ENCODE measurements around the gene CNOT2.
"Not testable (repeated sequence)": the region's sequence is repeated elsewhere in the genome, so short reads cannot be mapped to it uniquely, and the experiment has no call there.

The CNOT2 gene

DNA sequence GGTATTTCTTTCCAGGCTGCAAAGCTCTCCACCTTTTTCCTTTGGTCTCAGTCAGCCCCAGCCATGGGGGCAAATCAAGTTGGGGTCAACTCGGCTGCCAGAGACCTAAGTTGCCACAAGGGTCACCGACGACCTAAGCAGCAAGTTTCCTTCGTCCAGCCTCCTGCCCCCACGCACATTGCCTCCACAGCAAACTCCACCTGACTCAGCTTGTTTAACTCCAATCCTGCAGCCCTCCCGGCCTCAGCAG lies 122.1 kb downstream of the CNOT2 start:
- DNase-seq (ENCODE audit: low read depth in 2 of 2), result no peak

DNA sequence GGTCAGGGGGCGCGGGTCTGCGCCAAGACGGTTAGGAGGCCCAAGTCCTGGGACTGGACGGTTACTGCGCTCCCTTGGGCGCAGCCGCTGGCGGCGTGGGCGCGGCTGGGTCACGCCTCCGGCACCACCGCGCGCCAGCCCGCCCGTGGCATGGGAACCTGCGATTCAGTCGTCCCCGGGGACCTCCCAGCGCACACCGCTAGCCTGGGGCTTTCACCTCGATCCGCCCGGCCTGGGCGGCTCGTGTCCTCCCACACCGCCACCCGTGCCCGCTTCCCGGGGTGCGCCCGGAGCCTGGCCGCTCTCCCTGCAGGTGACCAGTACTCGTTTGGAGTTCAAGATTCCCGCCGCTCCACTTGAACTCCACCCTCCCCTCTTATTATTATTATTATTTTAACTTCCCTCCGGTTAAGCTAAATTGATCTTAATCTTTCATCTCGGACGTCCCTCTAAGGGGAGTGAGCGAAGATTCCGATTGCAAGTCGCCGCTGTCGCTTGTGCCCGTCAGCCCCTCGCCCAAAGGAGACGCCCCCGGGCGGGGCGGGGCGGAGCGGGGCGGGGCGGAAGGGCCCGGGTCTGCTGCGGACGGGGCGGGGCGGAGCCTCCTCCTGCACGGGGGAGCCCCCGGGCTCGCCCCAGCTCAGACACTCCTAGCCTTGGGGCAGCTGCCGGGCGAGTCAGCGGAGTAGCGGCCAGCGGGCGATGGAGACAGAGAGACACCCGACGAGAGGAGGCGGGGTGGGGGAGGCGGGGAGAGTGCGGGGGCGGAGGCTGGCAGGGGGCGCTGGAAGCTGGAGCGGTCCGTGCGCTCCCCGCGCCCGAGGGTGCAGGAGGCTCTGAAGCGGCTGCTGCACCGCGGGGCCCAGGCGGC lies 122.7 kb downstream of the CNOT2 start, which contains the start of gene KCNMB4:
KCNMB4 (plus strand) TSS at position 643 of the 871 bp plus-strand sequence. CDS start 445 bp downstream, outside the sequence.
- DNase-seq (ENCODE audit: low read depth in 2 of 2), result peak; percentile 43 to 53

DNA sequence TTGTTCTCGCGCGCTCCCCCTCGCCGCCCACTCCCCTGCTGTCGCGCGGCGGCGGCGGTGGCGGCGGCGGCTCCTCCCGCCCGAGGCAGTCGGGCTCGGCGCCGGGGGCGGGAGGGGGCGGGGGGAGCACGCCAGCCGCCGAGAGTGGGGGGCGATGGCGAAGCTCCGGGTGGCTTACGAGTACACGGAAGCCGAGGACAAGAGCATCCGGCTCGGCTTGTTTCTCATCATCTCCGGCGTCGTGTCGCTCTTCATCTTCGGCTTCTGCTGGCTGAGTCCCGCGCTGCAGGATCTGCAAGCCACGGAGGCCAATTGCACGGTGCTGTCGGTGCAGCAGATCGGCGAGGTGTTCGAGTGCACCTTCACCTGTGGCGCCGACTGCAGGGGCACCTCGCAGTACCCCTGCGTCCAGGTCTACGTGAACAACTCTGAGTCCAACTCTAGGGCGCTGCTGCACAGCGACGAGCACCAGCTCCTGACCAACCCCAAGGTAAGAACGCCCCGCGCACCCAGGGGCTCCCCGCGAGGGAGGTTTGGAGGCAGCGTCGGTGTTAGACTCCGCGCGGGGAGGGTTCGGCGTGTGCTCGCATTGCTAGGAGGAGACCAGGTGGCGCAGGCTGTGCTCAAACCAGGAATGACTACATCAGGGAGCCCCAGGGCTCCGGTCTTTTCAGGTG lies 123.5 kb downstream of the CNOT2 start:
- peak; percentile 19 to 29 for DNase-seq (ENCODE audit: low read depth in 2 of 2)

DNA sequence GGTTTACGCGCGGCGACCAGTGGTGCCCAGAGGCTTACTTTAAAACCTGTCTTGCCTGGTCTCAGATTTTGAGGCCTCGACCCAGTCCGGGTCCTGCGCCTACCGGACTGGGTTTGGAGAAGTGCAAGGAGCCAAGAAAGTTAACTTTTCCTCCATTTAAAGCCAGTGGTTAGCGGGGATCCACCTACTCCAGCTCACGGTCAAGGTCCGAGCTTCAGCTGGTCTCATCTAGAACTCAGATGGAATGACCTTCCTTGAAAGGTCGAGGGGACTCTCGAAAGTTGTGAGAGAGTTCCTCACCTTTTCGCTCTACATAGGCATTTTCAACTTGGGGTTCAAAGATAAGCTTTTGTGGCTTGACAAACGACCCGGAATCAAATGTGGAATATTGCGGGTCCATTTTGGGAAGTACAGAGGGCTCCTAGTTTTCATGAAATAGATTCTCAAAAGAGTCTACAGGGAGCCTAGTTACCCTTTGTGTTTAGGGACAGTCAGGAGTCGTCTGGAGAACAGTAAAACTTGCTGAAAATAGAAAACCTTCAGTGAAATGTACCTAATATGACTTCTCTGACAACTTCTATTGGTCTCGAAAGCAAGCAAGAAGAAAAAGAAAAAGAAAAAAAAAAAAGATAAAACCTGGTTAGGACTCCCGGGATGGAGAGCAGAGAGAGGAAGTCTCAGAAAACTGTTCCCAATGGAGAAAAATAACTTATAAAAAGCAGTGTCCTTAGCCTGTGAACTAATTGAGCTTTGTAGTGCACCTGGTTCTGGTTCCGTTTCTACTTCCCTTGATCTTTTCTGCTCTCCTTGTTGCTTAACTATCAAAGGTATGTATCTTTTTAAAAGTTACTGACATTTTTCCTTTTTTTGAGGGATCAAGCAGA lies 124.3 kb downstream of the CNOT2 start:
- DNase-seq (ENCODE audit: low read depth in 2 of 2), result no peak

DNA sequence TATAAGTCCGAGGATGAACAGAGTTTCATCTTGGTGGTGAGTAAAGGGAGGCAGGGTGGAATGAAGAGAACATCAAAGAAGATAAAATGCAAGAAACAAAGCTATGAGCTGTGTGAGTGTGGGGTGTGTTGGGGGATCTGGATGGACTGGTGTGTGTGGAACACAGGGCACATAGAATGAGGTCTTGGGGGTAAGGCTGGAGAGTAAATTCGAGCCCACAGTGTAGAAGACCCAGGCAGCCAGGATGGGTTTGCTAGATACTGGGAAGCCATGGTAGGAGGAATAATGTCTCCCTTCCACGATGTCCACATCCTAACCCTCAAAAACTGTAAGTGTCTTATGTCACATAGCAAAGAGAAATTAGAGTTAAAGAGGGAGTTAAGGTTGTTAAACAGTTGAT lies 129.6 kb downstream of the CNOT2 start:
- no peak for DNase-seq (ENCODE audit: low read depth in 2 of 2)

DNA sequence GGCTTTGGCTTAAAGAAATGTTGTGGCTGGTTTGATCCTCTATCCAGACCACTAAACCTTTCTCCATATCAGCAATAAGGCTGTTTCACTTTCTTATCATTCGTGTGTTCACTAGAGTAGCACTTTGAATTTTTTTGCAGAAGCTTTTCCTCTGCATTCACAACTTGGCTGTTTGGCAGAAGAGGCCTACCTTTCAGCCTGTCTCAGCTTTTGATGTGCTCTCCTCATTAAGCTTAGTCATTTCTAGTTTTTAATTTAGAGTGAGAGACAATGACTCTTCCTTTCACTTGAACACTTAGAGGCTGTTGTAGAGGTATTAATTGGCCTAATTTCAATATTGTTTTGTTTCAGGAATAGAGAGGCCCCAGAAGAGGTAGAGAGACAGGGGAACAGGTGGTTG lies 136.6 kb downstream of the CNOT2 start:
- no peak for DNase-seq (ENCODE audit: low read depth in 2 of 2)

DNA sequence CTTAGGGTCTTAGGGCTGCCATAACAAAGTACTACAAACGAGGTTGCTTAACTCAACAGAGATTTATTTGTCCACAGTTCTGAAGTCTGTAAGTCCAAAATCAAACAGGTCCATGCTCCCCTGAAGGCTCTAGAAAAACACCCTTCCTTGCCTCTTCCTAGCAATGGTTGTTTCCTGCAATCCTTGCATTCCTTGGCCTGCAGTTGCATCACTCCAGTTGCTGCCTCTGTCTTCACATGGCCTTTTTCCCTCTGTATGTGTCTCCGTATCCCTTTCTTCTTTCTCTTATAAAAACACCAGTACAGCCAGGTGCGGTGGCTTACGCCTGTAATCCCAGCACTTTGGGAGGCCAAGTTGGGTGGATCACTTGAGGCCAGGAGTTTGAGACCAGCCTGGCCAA lies 140.3 kb downstream of the CNOT2 start:
- no peak for DNase-seq (ENCODE audit: low read depth in 2 of 2)

DNA sequence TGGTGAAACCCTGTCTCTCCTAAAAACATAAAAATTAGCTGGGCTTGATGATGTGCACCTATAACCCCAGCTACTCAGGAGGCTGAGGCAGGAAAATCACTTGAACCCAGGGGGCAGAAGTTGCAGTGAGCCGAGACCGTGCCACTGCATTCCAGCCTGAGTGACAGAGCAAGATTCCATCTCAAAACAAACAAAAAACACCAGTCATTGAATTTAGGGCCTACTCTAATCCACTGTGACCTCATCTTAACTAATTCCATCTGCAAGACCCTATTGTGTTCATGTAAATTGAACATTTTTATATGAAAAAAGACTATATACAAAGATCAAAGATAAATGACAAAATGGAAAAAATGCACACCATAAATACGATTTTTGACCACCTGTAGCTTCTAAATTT lies 140.7 kb downstream of the CNOT2 start:
- DNase-seq (ENCODE audit: low read depth in 2 of 2), result no peak

DNA sequence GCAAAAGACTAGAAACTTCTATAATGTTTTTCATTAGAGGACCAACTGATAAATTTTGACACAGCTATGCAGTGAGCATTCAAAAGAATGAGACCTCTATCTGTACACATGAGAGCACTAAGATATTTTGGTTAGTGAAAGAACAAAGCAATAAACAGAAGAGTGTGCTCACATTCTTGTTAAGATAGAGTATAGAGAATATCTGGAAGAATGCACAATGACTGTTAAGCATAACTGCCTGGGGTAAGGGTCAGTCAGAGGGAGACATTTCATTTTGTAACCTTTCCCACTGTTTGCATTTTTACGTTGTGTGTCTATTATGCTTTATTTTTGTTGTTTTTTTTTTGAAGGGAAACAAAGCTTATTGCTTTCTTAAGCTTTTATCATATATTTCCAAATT lies 143.5 kb downstream of the CNOT2 start:
- no peak for DNase-seq (ENCODE audit: low read depth in 2 of 2)

DNA sequence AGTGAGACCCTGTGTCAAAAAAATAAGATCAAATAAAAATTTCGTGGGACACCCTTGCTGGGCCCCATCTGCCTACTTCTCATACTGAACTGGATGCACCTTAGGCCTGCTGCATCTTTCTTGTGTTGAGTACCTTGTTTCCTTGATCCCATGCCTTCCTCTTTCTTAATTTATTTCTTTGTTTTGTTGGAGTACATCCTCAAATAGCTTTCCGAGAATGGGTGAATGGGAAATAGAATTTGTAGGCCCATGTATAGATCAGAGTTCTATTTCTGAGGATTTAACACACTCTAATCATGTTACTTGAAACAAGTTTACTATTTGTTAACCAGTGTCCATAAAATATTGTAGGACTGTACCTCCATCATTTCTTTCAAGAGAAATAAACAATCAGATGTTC lies 146.4 kb downstream of the CNOT2 start:
- DNase-seq (ENCODE audit: low read depth in 2 of 2), result no peak

DNA sequence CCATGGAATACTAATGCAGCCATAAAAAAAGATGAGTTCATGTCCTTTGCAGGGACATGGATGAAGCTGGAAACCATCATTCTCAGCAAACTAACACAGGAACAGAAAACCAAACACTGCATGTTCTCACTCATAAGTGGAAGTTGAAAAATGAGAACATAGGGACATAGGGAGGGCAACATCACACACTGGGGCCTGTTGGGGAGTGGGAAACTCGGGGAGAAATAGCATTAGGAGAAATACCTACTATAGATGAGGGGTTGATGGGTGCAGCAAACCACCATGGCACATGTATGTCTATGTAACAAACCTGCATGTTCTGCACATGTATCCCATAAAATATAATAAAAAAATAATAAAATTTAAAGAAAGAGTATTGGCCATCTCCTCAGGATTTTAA lies 149.4 kb downstream of the CNOT2 start:
- not testable (repeated sequence) for DNase-seq (ENCODE audit: low read depth in 2 of 2)

DNA sequence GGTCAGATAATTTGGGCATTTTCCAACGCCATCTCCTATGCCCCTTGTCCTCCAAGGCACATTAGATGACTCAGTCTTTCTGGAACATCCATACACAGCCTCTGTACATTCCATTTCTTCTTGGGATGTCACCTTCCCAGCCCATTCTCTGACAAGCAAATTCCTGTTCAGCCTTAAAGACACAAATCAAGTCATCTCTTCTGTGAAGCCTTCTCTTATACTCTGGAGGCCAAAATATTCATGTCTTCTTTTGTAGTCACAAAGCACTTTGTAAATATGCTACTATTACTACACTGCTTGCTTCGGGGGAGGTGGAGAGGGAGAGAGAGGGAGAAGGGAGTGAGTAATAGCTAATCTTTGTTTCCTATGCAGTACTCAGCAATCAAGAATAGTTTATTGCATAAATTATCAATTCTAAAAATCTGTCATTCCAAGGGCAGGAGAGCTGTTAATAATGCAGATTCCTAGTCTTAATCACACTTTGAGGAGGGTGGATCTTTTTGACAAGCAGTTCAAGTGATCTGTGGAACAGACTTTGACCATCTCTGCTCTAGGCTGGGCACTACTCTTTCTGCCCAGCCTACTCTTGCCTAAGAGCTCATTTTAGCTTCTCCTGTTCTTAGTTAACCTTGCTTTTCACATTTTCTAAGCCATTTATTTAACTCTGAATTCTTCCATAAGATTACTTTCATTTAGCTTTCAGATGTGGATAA lies 150.7 kb downstream of the CNOT2 start:
- DNase-seq (ENCODE audit: low read depth in 2 of 2), result no peak

DNA sequence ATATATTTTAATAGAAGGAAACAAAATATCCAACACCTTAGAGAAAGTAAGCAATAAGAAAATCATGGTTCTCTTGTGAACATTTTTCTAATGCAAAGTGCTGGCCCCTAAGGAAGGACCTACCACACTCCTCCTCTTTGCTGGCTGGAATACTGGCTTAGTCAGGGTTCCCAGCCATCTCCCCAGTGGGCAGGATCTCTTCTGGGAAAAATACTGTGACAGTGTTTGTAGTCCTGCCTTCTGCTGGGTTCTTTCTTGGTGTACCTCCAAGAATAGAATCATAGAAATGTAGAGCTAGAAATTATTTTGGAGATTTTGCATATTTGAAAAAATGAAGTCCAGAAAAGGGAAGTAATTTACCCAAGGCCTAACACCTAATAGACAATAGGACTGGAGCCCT lies 154.8 kb downstream of the CNOT2 start:
- DNase-seq (ENCODE audit: low read depth in 2 of 2), result no peak

DNA sequence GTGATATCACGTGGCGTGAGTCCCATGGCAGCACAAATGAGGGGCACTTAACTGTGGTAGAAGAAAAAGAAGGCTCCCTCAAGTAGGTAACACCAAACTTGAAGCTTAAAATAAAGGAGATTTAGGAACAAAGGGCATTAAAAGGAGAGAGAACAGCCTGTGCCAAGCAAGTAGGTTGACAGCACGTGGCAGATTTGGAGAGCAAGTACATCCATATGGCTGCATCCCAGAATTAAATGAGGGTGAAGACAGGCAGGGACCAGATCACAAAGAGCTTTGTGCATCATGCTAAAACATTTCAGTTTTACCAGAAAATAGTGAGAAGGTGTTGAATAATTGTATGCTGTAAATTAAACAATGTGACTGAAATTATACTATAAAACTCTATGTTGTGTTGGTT lies 155.6 kb downstream of the CNOT2 start:
- DNase-seq (ENCODE audit: low read depth in 2 of 2), result no peak

DNA sequence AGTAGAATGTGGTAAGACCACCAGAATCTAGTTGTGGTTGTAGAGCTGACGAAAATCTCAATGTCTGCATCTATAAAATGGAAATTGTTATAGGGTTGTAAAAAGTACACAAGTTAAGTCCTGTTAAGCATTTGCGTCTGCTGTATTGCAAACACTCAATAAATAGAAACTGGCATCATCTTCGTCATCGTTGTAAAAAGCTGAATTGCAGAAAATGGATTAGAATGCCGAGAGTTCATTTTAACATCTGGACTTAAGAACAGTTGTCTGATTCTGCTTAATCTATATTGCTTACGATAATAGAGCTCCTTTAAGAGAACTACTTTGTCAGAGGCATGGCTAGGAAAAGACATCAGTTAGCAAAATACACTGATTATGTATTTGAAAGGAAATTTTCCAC lies 156.1 kb downstream of the CNOT2 start:
- DNase-seq (ENCODE audit: low read depth in 2 of 2), result no peak

DNA sequence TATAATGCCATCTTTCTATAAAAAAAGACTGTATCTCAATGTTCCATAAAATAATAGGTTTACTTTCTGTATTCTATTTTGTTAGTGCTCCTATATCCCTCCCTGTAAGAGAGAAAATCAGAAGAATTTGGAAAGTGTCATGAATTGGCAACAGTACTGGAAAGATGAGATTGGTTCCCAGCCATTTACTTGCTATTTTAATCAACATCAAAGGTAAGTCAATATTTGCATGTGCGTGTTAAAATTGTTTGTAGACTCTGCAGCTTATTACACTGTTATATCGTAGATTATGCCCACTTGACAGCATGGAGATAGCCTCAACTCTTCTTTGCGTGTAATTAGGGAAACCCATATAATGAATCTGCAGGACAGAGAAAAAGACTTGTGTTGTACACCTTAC lies 156.9 kb downstream of the CNOT2 start:
- DNase-seq (ENCODE audit: low read depth in 2 of 2), result no peak

DNA sequence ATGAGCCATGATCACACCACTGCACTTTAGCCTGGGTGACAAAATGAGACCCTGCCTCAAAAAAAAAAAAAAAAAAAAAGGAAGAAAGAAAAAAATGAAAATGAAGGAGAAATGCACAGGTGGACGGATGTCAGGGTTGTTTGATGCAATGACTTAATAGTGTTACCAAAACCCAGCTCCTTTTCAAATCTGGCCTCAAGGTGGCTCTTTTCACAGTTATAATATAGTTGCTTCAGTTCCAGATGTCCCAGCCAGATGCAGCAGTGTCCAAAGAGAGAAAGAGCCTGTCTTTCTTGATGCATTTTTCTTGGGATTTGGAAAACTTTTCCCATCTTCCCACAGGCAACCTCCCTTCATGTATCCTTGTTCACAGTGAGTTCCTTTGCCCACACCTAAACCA lies 159.4 kb downstream of the CNOT2 start:
- no peak for DNase-seq (ENCODE audit: low read depth in 2 of 2)

DNA sequence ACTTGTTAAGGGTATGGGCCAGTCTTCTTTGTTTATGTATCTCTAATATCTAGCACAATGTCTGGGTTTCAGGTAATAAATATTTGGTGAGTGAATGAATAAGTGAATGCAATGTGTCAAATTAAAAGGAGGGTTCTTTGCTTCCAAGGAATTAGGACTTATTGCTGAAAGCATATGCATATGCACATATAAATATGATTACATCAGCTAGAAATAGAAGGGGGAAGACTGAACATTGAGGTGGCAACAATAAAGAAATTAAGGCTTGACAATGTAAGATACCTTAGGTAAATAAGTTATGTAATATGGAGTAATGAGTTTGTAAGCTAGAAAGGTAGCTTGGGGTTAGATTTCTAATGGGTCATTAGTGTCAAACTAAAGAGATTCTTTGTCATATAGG lies 160.6 kb downstream of the CNOT2 start:
- no peak for DNase-seq (ENCODE audit: low read depth in 2 of 2)

Measured in stimulated activated CD8-positive, alpha-beta memory T cell treated with anti-CD3 and anti-CD28 coated beads, Interleukin-7, amount 100 ng/mL, for 1 hour (primary cell).